GM10847 (cell line): ENCODE results near the gene APP.

Source experiments
- POLR2A ChIP-seq: IDR thresholded peaks from 2 replicates; pipeline ENCODE4 v1.6.1; 2011; ENCODE audit not compliant: insufficient read length; ENCODE audit errors: extremely low read depth

The APP gene

DNA sequence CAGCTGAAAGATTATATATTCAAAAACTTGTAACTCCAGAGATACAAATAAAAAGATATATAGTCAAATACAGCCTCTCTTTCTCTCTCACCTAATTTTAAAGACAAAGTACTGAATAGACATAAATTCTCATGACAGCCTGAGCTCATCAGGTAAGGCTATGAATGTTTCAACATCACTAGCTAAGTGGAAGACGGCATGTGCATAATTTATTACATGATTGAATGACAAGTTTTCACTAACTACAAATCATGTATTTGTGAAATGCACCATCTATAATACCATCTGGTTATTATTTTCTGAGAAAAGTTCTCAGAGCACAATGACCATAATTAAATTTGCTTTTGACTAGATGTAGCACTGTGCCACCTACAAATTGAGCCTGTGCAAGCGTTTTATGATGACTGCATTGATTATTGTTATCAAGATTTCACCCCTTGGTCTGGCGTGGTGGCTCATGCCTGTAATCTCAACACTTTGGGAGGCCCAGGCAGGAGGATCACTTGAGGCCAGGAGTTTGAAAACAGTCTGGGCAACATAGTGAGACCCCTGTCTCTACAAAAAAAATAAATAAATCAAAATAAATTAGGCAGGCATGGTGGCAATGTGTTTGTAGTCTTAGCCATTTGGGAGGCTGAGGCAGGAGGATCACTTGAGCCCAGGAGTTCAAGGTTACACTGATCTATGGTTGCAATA, 128.2 kb downstream of the APP start:
- no peak for TF ChIP-seq POLR2A

GRCh38 chr21:26041431-26042180, 129.0 kb downstream of the APP start:
- TF ChIP-seq POLR2A: no peak

DNA sequence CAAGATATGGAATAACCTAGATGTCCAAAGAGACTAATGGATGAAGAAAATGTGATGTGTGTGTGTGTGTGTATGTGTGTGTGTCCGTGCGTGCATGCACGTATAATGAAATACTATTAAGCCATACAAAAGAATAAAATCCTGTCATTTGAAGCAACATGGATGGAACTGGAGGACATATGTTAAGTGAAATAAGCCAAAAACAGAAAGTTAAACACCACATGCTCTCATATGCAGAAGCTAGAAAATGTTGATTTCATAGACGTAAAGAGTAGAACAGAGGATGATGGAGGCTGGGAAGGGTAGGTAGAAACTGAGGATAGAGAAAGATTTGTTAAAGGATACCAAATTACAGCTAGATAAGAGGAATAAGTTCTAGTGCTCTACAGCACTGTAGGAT, 133.7 kb downstream of the APP start:
- no peak for TF ChIP-seq POLR2A

GRCh38 chr21:26032263-26032662, 138.3 kb downstream of the APP start:
- TF ChIP-seq POLR2A: no peak

DNA sequence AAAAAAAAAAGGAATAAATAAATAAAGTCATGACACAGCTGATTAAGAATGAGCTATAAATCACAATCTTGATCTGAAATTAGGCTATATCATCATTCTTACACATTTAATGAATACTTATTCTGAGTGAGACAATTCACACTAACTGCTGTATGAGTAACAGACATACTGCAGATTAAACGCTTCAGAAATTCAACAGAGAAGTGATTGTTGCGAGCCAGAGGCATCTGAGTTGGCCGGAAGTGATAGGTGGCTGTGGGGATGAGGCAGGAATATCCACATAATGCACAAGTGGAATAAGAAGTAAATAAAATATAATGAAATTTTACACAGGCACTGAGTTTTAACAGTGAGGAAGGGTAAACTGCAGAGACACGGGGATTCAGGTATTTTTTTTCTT, 142.4 kb downstream of the APP start:
- no peak for TF ChIP-seq POLR2A

DNA sequence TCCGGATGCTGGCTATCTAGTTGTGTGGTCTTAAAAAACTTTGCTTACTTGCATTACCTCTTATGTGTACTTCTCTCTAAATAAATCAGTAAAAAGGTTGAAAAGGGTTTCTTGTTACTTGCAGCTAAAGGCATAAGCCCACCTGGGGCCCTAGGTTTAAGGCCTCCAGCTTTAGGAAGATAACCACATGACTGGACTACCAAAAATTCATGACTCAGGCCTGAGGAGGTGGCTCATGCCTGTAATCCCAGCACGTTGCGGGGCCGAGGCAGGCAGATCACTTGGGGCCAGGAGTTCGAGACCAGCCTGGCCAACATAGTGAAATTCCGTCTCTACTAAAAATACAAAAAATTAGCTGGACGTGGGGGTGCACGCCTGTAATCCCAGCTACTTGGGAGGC, 142.9 kb downstream of the APP start:
- TF ChIP-seq POLR2A: no peak

- no peak for TF ChIP-seq POLR2A
These were observed 144.7 kb downstream of the APP start for GRCh38 chr21:26025536-26026512.

DNA sequence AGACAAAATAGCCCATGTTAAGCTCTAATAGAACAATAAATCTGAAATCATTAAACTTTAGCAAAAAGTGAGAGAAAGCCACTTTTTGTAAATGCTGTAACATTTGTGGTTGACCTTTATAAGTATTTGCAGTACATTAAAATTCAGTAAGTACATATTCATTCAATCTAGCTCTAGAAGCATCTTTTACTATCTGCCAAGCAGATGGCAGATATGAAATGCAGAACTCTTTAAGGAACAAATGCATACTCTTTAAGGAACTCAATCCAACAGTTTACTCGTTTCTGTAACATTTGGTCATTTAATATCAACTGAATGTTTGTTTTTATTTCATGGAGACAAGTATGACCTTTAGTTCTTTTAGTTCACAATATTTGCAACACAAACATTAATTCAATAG, 150.1 kb downstream of the APP start:
- TF ChIP-seq POLR2A: no peak

DNA sequence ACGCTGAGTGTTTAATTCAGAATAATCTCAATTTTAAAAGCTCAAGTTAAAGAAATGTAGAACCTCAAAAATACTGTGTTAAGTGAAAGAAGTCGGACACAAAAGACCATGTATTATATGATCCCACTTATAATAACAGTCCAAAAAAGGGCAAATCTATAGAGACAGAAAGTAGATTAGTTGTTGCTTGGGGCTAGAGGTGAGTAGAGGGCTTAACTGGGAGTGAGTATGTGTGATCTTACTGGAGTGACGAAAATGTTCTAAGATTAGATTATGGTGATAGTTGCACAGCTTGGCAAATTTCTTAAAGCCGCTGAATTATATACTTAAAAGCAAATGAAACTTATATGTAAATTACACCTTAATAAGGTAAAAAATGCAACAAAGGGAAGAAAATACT, 150.5 kb downstream of the APP start:
- no peak for TF ChIP-seq POLR2A

- no peak for TF ChIP-seq POLR2A
These were observed 151.3 kb downstream of the APP start for GRCh38 chr21:26019236-26019635.

DNA sequence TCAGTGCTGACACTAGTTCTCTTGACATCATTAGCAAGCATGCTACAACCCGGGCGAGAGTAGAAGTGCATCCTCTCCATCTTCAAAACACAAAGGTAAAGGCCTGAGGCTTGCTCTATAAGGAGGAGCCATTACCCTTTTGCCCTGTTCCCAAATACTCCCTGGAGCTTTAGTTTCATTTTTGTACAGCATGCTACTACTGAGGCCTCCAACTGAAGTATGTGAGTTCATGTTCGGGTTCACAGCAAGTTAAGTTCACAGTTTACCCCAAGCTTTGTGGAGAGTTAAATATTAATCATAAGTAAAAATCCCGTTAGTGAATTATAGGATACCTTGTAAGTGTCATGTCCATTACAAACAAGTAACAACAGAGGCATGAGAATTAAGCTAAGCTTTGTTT, 156.6 kb downstream of the APP start:
- no peak for TF ChIP-seq POLR2A

DNA sequence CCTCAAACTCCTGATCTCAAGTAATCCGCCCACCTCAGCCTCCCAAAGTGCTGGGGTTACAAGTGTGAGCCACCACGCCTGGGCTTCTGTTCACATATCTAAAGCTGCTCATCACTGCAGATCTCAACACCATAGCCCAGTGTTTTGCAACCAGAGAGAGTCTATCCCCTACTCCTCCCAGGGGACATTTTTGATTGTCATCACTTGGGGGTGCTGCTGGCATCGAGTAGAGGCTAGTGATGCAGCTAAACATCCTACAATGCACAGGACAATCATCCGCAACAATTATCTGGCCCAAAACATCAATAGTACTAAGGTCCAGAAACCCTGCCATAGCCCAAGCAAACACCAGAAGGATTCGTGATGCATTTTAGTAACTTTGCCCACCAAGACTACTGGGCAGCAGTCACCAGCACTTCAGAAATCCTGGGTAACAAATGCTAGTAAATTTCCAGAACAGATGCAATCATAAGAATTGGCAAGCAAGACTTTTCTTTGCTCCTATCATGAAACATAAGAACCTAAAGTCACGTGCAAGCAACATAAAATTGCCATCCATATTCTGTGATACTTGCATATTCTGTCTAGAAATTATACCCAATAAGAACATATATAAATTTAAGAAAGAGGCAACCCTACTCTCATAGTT, 159.2 kb downstream of the APP start:
- TF ChIP-seq POLR2A: no peak

DNA sequence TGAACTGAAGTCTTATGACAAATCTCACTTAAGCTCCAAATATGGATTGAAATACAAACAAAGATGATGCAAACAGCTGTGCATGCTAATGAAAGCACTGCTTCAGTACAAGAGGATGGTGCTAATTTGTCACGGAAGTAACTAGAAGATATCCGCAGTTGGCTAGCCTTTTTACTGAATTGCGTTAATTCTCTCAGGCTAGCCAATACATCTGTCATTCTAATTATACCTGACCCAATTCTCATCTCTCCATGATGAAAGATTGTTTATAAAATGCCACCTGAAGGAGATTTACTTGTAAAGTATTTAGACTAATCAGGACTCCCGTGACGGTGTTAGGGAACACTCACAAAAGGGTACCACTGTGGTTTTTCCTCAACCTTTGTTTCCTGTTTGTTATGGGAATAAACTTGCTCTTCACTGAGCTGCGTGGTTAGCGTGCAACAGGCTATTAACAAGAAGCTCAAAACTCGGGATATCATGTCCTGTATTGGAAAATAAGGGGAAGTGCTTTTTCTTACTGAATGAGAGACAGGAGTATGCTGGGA, 162.5 kb downstream of the APP start:
- no peak for TF ChIP-seq POLR2A

DNA sequence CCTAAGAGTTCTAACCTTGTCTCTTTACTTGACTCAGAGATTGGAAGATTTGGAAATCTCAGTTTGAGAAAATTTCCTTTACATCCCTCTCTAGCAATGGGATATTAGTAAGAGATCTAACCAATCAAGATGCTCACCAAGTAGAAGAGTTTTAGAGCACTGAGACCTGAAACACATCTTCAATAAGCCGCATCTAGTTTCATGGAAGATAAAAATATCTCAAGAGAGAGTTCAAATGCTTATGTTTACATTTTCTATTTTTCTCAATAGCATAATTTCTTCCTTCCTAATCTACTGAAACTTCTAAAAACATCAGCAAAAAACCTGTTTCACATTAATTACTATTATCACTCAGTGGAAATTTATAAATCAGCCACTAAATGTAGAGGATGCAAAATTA, 165.1 kb downstream of the APP start:
- no peak for TF ChIP-seq POLR2A

GRCh38 chr21:26003404-26003803, 167.2 kb downstream of the APP start:
- no peak for TF ChIP-seq POLR2A
